Neural cell (in vitro differentiated cells): ENCODE measurements around the gene LDAH. TPM values are rescaled to one million over a fixed set of nuclear protein-coding genes. Genes with fewer than 3 reads are reported as not detected.

Source experiments
- polyA plus RNA-seq: library from polyadenylated mRNA; depleted of rRNA; stranded (reverse); fragments of >200 nt; gene quantifications from 2 replicates; pipeline ENCODE4 v1.2.3, GENCODE V29; 2014

Gene LDAH
- polyA plus RNA-seq, 1 donor from 2014 or later = 44.1 TPM

Other genes starting within 250 kb of the LDAH start
- 8.9 and 12.1 TPM in 2 replicates for gene HS1BP3, start 172.0 kb downstream of the LDAH start, polyA plus RNA-seq
- gene GDF7, start 156.0 kb downstream of the LDAH start, polyA plus RNA-seq = 0.38 and 0.62 TPM in 2 replicates
- gene APOB, start 221.0 kb upstream of the LDAH start, polyA plus RNA-seq = not detected in 2 replicates